HG02885 (cell line): ENCODE data around the gene JAM2.

Experiments
- ATAC-seq: cut with Tn5 transposase; IDR thresholded peaks from one replicate; pipeline ENCODE4 v1.9.1; 2021; ENCODE audit warnings: mild to moderate bottlenecking; ENCODE audit not compliant: unreplicated experiment, poor library complexity

Gene JAM2

DNA sequence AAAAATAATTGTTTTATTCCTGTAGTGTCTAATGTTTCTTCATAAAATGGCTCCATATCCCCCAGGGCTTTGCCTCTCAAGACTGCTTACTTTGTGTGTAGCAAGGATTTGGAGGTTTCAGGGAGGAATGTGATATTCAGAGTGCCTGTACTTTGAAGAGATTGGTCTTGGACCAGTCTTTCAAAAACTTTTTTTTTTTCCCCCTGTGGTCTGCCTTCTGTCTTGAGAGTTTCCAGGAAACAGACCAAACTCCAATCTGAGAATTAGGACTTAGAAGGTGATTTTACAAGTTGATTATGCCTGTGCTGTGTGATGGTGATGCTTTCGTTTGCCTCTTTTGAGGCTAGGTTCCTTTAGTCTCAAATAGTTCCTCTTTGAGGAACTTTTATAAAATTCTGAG lies 121.6 kb downstream of the JAM2 start:
- ATAC-seq = no peak

DNA sequence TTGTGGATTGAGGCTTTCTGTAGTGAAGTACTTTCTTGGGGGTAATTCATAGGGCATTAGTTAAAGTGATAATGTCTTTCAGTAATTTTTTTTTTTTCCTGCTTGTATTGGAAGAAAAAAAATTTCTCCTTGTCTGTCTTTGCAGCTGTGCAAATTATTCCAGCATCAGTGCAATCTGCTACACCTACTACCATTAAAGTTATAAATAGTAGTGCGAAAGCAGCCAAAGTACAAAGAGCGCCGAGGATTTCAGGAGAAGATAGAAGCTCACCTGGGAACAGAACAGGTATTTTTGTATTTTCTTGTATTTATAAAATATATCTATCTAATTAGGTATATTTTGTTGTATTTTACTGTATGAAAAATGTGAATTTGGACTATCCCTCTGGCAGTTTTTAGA lies 125.0 kb downstream of the JAM2 start:
- ATAC-seq = no peak
